GM23338 (cell line): ENCODE results near the gene PGAM5.

Experiments
- CREB1 ChIP-seq: fragments of 250-450 bp; sonication (Bioruptor Pico); IDR thresholded peaks from 2 replicates; pipeline ENCODE4 v1.5.0; 2020; ENCODE audit warnings: low read depth, mild to moderate bottlenecking, moderate library complexity
- EZH2 ChIP-seq: fragments of 200-600 bp; sonication (generic); IDR thresholded peaks from one replicate; pipeline ENCODE4 v1.8.0; 2017; ENCODE audit warnings: antibody characterized with exemption, mild to moderate bottlenecking, low read depth; ENCODE audit not compliant: unreplicated experiment
- POLR2AphosphoS5 ChIP-seq: IDR thresholded peaks from 2 replicates; pipeline ENCODE4 v1.6.1; 2016; ENCODE audit warnings: antibody characterized with exemption, low read depth
- TF ChIP-seq, protein P1 (sequence below), 2 experiments: fragments of 200-600 bp in 1 of 2; sonication (generic) in 1 of 2; conservative IDR thresholded peaks; 2 replicates each; pipeline versions ENCODE4 v1.5.1 to v1.6.1; 2016 to 2017; ENCODE audit warnings: antibody characterized with exemption in 2 of 2, low read depth in 2 of 2, mild to moderate bottlenecking in 2 of 2, moderate library complexity in 1 of 2
- TF ChIP-seq, protein P2 (sequence below): fragments of 250-450 bp; sonication (Bioruptor Pico); IDR thresholded peaks from 2 replicates; pipeline ENCODE4 v1.5.0; 2020; ENCODE audit warnings: mild to moderate bottlenecking, moderate library complexity

DNA sequence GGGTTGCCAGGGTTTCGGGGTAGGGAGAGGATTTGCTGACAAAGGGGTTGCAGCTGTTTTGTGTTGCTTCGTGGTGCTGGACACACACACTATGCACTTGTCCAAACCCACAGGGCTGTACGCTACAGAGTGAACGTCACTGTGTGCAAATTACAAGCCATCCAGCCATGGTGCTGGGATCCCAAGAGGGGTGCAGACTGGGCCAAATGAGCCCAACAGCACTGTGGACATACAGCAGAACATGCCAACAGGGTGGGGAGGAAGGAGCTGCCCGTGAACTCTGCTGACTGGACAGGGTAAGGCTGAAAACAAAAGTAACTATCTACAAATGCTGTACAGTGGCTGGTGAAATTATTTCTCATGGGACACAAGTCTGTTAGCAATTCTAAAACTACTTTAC, 48.7 kb upstream of the PGAM5 start:
- TF ChIP-seq, protein P1, sequence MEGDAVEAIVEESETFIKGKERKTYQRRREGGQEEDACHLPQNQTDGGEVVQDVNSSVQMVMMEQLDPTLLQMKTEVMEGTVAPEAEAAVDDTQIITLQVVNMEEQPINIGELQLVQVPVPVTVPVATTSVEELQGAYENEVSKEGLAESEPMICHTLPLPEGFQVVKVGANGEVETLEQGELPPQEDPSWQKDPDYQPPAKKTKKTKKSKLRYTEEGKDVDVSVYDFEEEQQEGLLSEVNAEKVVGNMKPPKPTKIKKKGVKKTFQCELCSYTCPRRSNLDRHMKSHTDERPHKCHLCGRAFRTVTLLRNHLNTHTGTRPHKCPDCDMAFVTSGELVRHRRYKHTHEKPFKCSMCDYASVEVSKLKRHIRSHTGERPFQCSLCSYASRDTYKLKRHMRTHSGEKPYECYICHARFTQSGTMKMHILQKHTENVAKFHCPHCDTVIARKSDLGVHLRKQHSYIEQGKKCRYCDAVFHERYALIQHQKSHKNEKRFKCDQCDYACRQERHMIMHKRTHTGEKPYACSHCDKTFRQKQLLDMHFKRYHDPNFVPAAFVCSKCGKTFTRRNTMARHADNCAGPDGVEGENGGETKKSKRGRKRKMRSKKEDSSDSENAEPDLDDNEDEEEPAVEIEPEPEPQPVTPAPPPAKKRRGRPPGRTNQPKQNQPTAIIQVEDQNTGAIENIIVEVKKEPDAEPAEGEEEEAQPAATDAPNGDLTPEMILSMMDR (conservative IDR thresholded peaks at IDR 0.05; ENCODE audit: low read depth in 2 of 2) = no peak
- no peak for TF ChIP-seq EZH2
- no peak for TF ChIP-seq POLR2AphosphoS5
- TF ChIP-seq CREB1 (CRISPR knock-in tag) = no peak
- TF ChIP-seq, protein P2, sequence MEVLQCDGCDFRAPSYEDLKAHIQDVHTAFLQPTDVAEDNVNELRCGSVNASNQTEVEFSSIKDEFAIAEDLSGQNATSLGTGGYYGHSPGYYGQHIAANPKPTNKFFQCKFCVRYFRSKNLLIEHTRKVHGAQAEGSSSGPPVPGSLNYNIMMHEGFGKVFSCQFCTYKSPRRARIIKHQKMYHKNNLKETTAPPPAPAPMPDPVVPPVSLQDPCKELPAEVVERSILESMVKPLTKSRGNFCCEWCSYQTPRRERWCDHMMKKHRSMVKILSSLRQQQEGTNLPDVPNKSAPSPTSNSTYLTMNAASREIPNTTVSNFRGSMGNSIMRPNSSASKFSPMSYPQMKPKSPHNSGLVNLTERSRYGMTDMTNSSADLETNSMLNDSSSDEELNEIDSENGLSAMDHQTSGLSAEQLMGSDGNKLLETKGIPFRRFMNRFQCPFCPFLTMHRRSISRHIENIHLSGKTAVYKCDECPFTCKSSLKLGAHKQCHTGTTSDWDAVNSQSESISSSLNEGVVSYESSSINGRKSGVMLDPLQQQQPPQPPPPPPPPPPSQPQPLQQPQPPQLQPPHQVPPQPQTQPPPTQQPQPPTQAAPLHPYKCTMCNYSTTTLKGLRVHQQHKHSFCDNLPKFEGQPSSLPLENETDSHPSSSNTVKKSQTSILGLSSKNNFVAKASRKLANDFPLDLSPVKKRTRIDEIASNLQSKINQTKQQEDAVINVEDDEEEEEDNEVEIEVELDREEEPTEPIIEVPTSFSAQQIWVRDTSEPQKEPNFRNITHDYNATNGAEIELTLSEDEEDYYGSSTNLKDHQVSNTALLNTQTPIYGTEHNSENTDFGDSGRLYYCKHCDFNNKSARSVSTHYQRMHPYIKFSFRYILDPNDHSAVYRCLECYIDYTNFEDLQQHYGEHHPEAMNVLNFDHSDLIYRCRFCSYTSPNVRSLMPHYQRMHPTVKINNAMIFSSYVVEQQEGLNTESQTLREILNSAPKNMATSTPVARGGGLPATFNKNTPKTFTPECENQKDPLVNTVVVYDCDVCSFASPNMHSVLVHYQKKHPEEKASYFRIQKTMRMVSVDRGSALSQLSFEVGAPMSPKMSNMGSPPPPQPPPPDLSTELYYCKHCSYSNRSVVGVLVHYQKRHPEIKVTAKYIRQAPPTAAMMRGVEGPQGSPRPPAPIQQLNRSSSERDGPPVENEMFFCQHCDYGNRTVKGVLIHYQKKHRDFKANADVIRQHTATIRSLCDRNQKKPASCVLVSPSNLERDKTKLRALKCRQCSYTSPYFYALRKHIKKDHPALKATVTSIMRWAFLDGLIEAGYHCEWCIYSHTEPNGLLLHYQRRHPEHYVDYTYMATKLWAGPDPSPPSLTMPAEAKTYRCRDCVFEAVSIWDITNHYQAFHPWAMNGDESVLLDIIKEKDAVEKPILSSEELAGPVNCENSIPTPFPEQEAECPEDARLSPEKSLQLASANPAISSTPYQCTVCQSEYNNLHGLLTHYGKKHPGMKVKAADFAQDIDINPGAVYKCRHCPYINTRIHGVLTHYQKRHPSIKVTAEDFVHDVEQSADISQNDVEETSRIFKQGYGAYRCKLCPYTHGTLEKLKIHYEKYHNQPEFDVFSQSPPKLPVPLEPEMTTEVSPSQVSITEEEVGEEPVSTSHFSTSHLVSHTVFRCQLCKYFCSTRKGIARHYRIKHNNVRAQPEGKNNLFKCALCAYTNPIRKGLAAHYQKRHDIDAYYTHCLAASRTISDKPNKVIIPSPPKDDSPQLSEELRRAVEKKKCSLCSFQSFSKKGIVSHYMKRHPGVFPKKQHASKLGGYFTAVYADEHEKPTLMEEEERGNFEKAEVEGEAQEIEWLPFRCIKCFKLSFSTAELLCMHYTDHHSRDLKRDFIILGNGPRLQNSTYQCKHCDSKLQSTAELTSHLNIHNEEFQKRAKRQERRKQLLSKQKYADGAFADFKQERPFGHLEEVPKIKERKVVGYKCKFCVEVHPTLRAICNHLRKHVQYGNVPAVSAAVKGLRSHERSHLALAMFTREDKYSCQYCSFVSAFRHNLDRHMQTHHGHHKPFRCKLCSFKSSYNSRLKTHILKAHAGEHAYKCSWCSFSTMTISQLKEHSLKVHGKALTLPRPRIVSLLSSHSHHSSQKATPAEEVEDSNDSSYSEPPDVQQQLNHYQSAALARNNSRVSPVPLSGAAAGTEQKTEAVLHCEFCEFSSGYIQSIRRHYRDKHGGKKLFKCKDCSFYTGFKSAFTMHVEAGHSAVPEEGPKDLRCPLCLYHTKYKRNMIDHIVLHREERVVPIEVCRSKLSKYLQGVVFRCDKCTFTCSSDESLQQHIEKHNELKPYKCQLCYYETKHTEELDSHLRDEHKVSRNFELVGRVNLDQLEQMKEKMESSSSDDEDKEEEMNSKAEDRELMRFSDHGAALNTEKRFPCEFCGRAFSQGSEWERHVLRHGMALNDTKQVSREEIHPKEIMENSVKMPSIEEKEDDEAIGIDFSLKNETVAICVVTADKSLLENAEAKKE (CRISPR knock-in tag) = no peak
